Neuronal stem cell (in vitro differentiated cells): Measurements from ENCODE around the gene TRMT112. TPM values are rescaled to one million over a fixed set of nuclear protein-coding genes. Genes with fewer than 3 reads are reported as not detected.

Experiments used
- DNase-seq: peaks from one replicate; pipeline ENCODE4 v3.0.0-alpha.2; 2013; ENCODE audit warnings: low spot score
- H2AFZ ChIP-seq: one replicate; pipeline ENCODE4 v1.6.1; 2013; ENCODE audit warnings: mild to moderate bottlenecking, low read length, inconsistent platforms
- H2AK5ac ChIP-seq: 2 replicates; pipeline ENCODE4 v1.6.1; 2013; ENCODE audit warnings: low read depth, mild to moderate bottlenecking, inconsistent platforms, low read length, moderate library complexity, mixed read lengths
- H2BK120ac ChIP-seq: 2 replicates; pipeline ENCODE4 v1.6.1; 2013; ENCODE audit warnings: low read depth, mild to moderate bottlenecking, inconsistent platforms, low read length, moderate library complexity, mixed read lengths
- H2BK12ac ChIP-seq: one replicate; pipeline ENCODE4 v1.6.1; 2013; ENCODE audit warnings: low read length, inconsistent platforms
- H2BK15ac ChIP-seq: 2 replicates; pipeline ENCODE4 v1.6.1; 2013; ENCODE audit warnings: mild to moderate bottlenecking, low read length, inconsistent platforms, mixed read lengths
- H2BK5ac ChIP-seq: one replicate; pipeline ENCODE4 v1.6.1; 2013; ENCODE audit warnings: inconsistent platforms, mild to moderate bottlenecking, low read length, moderate library complexity
- H3K14ac ChIP-seq: one replicate; pipeline ENCODE4 v1.6.1; 2013; ENCODE audit warnings: low read length, inconsistent platforms
- H3K18ac ChIP-seq: 2 replicates; pipeline ENCODE4 v1.6.1; 2013; ENCODE audit warnings: low read length, inconsistent platforms
- H3K23ac ChIP-seq: 2 replicates; pipeline ENCODE4 v1.6.1; 2013; ENCODE audit warnings: low read depth, mild to moderate bottlenecking, mixed read lengths, low read length, inconsistent platforms; ENCODE audit not compliant: poor library complexity
- H3K27ac ChIP-seq: replicated peaks from 3 replicates; pipeline ENCODE4 v1.5.1; 2013; ENCODE audit warnings: low read length, inconsistent platforms
- H3K27me3 ChIP-seq, 3 experiments: 2 replicates each; pipeline ENCODE4 v1.6.1; 2013; ENCODE audit warnings: low read length in 3 of 3, mild to moderate bottlenecking in 2 of 3, inconsistent platforms in 1 of 3, low read depth in 1 of 3, mixed read lengths in 1 of 3, moderate library complexity in 1 of 3; ENCODE audit not compliant: control insufficient read depth in 3 of 3, insufficient read depth in 3 of 3
- H3K36me3 ChIP-seq, 2 donors: replicated peaks in 1 of 2; 2 replicates each; pipeline ENCODE4 v1.6.1; 2013; ENCODE audit warnings: low read length in 2 of 2; ENCODE audit not compliant: control insufficient read depth in 2 of 2, insufficient read depth in 2 of 2
- H3K4ac ChIP-seq: 2 replicates; pipeline ENCODE4 v1.6.1; 2013; ENCODE audit warnings: inconsistent platforms, mild to moderate bottlenecking, low read length, moderate library complexity
- H3K4me1 ChIP-seq, 2 donors: 1 replicate in 1 of 2; 2 replicates in 1 of 2; pipeline ENCODE4 v1.6.1; 2013; ENCODE audit warnings: low read length in 2 of 2, low read depth in 1 of 2; ENCODE audit not compliant: control insufficient read depth in 2 of 2, insufficient read depth in 1 of 2
- H3K4me2 ChIP-seq: one replicate; pipeline ENCODE4 v1.6.1; 2013; ENCODE audit warnings: mild to moderate bottlenecking, low read length, inconsistent platforms; ENCODE audit not compliant: insufficient read depth, poor library complexity, severe bottlenecking
- H3K4me3 ChIP-seq, 2 donors: 2 replicates each; pipeline ENCODE4 v1.5.1; 2013; ENCODE audit warnings: low read length in 2 of 2, mild to moderate bottlenecking in 2 of 2, inconsistent platforms in 1 of 2, moderate library complexity in 1 of 2
- H3K79me1 ChIP-seq: one replicate; pipeline ENCODE4 v1.6.1; 2013; ENCODE audit warnings: low read depth, mild to moderate bottlenecking, inconsistent platforms, low read length, moderate library complexity
- H3K9ac ChIP-seq: one replicate; pipeline ENCODE4 v1.6.1; 2013; ENCODE audit warnings: mild to moderate bottlenecking, low read depth, low read length, inconsistent platforms; ENCODE audit not compliant: poor library complexity
- H3K9me3 ChIP-seq, 2 donors: replicated peaks in 1 of 2; 2 replicates each; pipeline versions ENCODE3 to v1.6.1; 2013; ENCODE audit warnings: low read length in 2 of 2, mild to moderate bottlenecking in 2 of 2, inconsistent platforms in 1 of 2, low read depth in 1 of 2, mixed read lengths in 1 of 2, moderate library complexity in 1 of 2; ENCODE audit not compliant: control insufficient read depth in 2 of 2, insufficient read depth in 1 of 2
- H4K8ac ChIP-seq: one replicate; pipeline ENCODE4 v1.6.1; 2013; ENCODE audit warnings: low read depth, mild to moderate bottlenecking, inconsistent platforms, low read length, moderate library complexity
- H4K91ac ChIP-seq: one replicate; pipeline ENCODE4 v1.6.1; 2013; ENCODE audit warnings: low read length, low read depth, mild to moderate bottlenecking, inconsistent platforms; ENCODE audit not compliant: poor library complexity
- WGBS, 2 donors: extraction: QIAGEN DNeasy Blood & Tissue Kit; methylation state at CpG; one replicate each; pipeline ENCODE4 v1.1.7; 2013; ENCODE audit warnings: missing lambda C conversion rate in 2 of 2, mixed read lengths in 1 of 2; ENCODE audit not compliant: insufficient read length in 2 of 2, insufficient replicate concordance in 1 of 2; ENCODE audit errors: extremely low coverage in 2 of 2; 5-methylcytosine and 5-hydroxymethylcytosine counted together
- polyA plus RNA-seq, 2 experiments: library from polyadenylated mRNA; stranded (reverse); fragments of 200-250 nt; gene quantifications; one replicate each; pipeline ENCODE4 v1.2.3, GENCODE V29; 2013

Gene TRMT112
- 529 TPM for polyA plus RNA-seq (2013, experiment 1 of 2)
- polyA plus RNA-seq (2013, experiment 2 of 2) = 505 TPM

DNA sequence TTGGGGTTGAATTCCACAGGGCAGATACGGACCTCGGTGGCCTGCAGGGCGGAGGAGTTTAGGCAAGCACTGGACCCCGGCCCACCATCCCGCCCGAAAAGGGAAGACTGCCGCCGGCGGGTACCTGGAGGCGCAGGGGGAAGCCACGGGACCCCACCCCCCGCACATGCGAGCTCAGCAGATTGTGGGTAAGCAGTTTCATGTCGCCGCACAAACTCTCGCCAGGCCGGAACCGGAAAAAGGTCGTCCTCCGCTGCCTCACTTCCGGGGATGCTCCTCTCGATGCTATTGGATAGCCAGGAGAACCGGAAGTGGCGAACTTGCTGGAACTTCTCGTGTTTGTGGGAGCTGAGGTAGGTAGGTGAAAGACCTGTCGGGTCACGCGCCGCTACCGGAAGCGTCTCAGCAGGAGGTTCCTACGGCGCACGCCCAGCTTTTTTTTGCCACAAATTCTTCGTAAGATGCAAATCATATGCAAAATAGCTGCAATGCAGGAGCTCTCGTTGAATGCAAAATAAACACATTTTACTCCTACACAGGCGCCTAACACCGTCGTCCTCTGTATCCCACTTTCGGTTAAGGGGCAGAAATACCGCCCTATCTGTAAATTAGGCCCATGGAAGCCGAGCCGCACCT lies at the start of gene TRMT112:
TRMT112 (minus strand) TSS at position 235 of the 636 bp plus-strand sequence; CDS start at position 202, 33 bp downstream.
- Histone ChIP-seq H3K36me3 (peaks cover 18 to 38% of the 10 kb centered on the region in 2 donors), H3K79me1 (peaks cover 25% of the 10 kb centered on the region), H3K27ac (peak within 1 kb of the TSS; percentile 95), H3K4me3 (peak within 1 kb of the TSS; percentile 72 to 95), H3K18ac (peak within 1 kb of the TSS; percentile 97), H2BK12ac (no peak within 1 kb of the TSS), H2BK120ac (peak within 1 kb of the TSS; percentile 31), H3K4ac (peak within 1 kb of the TSS; percentile 66), H3K27me3 (no peaks in the 10 kb centered on the region), H3K4me2 (peak within 1 kb of the TSS; percentile 92), H3K9ac (peak within 1 kb of the TSS; percentile 97), H2AFZ (peak within 1 kb of the TSS; percentile 77), H2AK5ac (peak within 1 kb of the TSS; percentile 94), H2BK15ac (peak within 1 kb of the TSS; percentile 75), H4K8ac (peak within 1 kb of the TSS; percentile 92), H3K4me1 (peaks cover 5 to 12% of the 10 kb centered on the region in 2 donors), H3K14ac (peak within 1 kb of the TSS; percentile 75), H3K23ac (peak within 1 kb of the TSS; percentile 98), H2BK5ac (peak within 1 kb of the TSS; percentile 98), H4K91ac (peak within 1 kb of the TSS; percentile 53), H3K9me3 (peaks cover 0 to 2% of the 10 kb centered on the region in 2 donors)
- peak; percentile 91 for DNase-seq
- WGBS, 2 donors = no CpG with 5 or more reads among the region's 43 CpGs

DNA sequence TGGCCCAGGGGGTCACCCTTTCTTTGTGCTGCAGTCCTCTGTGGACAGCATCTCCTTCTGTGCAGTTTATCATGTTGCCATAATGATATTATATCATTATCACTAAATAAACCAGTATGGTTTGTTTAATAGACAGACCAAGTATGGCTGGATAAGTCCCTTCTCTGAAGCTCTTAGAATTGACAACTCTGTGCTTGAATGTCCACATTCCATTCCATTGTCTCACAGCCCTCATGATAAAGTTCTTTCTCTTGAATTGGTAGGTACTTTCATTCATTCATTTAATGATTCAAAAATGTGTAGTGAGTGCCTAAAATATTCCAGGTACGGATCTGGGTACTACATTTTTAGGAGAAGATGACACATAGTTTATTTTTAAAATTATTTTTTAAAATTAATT lies 49.4 kb upstream of the TRMT112 start:
- no peak overlapping the region for H3K27ac ChIP-seq
- no peak overlapping the region for H3K9ac ChIP-seq
- H2BK5ac ChIP-seq = no peak overlapping the region
- H3K9me3 ChIP-seq = no peaks in the 10 kb centered on the region
- H3K4ac ChIP-seq = no peak overlapping the region
- H3K36me3 ChIP-seq = peaks cover 17 to 71% of the 10 kb centered on the region in 2 donors
- no peak overlapping the region for H3K4me3 ChIP-seq
- H4K8ac ChIP-seq = no peak overlapping the region
- H3K23ac ChIP-seq = no peak overlapping the region
- H4K91ac ChIP-seq = no peak overlapping the region
- H2BK15ac ChIP-seq = no peak overlapping the region
- no peaks in the 10 kb centered on the region for H3K4me1 ChIP-seq
- no peaks in the 10 kb centered on the region for H3K27me3 ChIP-seq
- peaks cover 1% of the 10 kb centered on the region for H3K79me1 ChIP-seq
- H2BK12ac ChIP-seq = no peak overlapping the region
- no peak overlapping the region for H3K14ac ChIP-seq
- WGBS, 2 donors = no CpG with 5 or more reads among the region's 1 CpG
- H3K4me2 ChIP-seq = no peak overlapping the region
- H2AFZ ChIP-seq = no peak overlapping the region
- H3K18ac ChIP-seq = no peak overlapping the region
- no peak overlapping the region for H2AK5ac ChIP-seq
- no peak overlapping the region for H2BK120ac ChIP-seq
- no peak for DNase-seq

DNA sequence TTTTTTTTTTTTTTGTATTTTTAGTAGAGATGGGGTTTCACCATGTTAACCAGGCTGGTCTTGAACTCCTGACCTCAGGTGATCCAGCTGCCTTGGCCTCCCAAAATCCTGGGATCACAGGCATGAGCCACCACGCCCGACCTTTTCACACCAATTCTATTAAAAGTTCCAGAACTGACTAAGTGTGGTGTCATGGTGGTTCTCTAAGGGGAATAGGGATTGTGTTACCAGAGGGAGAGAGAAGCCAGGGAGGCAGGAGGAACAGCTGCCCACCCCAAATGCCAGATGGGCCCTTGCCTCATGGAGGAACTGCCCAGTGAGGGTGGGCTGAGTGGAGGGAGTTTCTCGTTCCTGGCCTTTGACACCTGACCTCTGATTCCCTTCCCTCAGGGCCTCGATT lies 47.6 kb upstream of the TRMT112 start:
- Histone ChIP-seq H2BK15ac (no peak overlapping the region), H3K4me1 (peaks cover 0 to 3% of the 10 kb centered on the region in 2 donors), H3K27me3 (no peaks in the 10 kb centered on the region), H2AFZ (no peak overlapping the region), H3K18ac (no peak overlapping the region), H2AK5ac (no peak overlapping the region), H3K14ac (no peak overlapping the region), H3K79me1 (peaks cover 1% of the 10 kb centered on the region), H2BK120ac (no peak overlapping the region), H3K4ac (no peak overlapping the region), H2BK12ac (no peak overlapping the region), H3K27ac (no peak overlapping the region), H3K23ac (no peak overlapping the region), H3K36me3 (peaks cover 19 to 83% of the 10 kb centered on the region in 2 donors), H2BK5ac (no peak overlapping the region), H4K8ac (no peak overlapping the region), H3K4me2 (no peak overlapping the region), H3K4me3 (no peak overlapping the region), H3K9ac (no peak overlapping the region), H3K9me3 (no peaks in the 10 kb centered on the region), H4K91ac (no peak overlapping the region)
- DNase-seq = no peak
- WGBS, 2 donors = no CpG with 5 or more reads among the region's 4 CpGs

DNA sequence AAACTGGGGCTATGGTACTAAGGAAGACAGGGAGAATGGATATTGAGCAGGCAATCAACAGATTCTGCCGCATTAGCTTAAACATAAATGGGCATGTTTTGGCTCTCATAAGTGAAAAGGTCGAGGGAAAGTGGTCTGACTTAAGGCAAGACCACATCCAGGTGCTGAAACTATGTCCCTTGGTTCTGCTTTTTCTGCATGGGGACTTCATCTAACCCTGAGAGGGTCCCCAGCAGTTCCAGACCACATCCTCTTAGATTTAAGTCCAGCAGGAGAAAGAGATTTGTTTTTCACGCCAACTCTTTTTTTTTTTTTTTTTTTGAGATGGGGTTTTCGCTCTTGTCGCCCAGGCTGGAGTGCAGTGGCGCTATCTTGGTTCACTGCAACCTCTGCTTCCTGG lies 47.1 kb upstream of the TRMT112 start:
- Histone ChIP-seq H3K36me3 (peaks cover 18 to 78% of the 10 kb centered on the region in 2 donors), H3K4ac (no peak overlapping the region), H2BK12ac (no peak overlapping the region), H3K9me3 (no peaks in the 10 kb centered on the region), H3K4me2 (no peak overlapping the region), H3K4me3 (no peak overlapping the region), H3K27ac (no peak overlapping the region), H2BK120ac (no peak overlapping the region), H3K23ac (no peak overlapping the region), H2AFZ (no peak overlapping the region), H3K18ac (no peak overlapping the region), H2AK5ac (no peak overlapping the region), H2BK5ac (no peak overlapping the region), H4K91ac (no peak overlapping the region), H3K9ac (no peak overlapping the region), H4K8ac (no peak overlapping the region), H2BK15ac (no peak overlapping the region), H3K27me3 (no peaks in the 10 kb centered on the region), H3K4me1 (peaks cover 2 to 6% of the 10 kb centered on the region in 2 donors), H3K79me1 (peaks cover 1% of the 10 kb centered on the region), H3K14ac (no peak overlapping the region)
- no peak for DNase-seq
- no CpG with 5 or more reads among the region's 6 CpGs for WGBS, 2 donors
